ENCODE results near the gene TNFSF12.

TNFSF12 gene

DNA sequence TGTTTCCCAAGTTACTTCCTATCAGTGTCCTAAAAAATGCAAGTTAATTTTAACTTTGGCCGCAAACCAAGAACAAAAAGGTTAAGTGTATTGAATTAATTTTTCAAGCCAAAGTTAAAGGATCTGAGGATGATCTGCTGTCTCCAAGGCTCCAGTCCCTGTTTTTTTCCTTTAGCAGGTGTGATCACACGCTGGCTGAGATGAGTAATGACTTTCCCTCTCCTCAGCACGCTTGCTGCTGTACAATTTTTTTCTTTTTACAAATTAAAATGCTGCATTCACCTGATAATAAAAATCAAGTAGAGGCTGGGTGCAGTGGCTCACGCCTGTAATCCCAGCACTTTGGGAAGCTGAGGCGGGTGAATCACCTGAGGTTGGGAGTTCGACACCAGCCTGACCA, 3.9 kb upstream of the TNFSF12 start:
- no peak for DNase-seq (ENCODE audit: low read depth, low spot score)

DNA sequence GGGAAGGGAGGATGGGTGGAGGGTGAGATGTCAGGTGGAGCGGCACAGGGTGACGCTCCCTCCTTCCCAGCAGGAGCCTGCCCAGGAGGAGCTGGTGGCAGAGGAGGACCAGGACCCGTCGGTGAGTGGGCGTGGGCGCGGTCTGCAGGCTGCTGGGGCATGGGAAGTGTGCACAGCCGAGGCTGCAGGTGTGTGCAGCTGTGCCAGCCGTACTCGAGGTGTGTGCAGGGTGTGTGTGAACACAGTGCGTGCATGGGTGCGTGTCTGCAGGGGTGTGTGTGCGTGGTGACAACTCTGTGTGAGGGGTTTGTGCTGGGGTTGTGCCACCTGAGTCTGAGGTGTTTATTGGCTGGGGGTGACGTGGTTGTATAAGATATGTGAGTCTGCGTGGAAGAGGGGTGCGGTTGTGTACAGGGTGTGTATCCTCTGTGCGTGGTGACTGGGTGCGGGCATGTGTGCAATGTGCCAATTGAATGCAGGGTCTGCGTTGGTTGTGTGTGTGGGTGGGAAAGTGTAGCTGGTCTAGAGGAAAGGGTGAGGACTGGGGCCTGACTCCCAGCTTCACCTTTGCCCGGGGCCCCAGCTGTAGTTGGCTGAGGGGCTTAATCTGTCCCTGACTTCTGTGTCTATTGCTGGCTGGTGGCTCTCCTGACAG, 670 bp downstream of the TNFSF12 start:
- no peak for DNase-seq (ENCODE audit: low read depth, low spot score)

DNA sequence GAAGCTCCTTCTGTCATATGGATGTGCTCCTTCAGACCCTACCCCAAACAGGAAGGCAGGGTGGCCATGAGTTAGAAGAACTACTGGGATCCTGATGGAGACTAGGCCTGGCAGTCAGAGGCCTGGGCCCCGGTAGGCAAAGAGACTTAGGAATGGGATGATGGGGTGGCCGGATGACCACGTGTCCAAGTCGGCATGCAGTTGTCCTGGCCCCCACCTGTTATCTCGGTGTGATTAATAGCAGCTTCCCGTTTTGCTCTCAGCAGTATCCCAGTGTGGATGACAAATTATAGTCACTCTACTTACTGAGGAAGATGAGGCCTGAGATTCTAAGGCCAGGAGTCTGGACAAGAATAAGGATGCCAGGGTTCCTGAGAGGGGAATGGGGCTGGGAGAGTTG, 1.5 kb downstream of the TNFSF12 start:
- DNase-seq (ENCODE audit: low read depth, low spot score), result no peak

DNA sequence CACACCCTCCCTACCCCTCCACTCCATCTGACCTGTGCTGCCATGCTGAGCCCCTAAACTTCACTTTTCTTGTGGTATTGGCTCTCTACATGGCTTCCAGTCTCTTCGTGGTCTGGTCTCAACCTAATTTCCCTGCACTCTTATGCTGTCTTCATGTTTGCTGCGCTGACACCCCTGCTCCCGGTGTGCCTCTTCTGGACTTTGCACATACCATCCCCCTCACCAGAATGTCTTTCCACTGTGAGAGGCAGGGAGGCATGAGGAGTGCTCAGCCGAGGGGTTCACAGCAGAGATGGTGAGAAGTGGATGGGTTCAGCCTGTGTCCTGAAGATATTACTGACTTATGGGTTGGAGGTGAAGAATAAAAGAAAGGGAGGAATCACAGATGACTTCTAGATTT, 2.5 kb downstream of the TNFSF12 start:
- no peak for DNase-seq (ENCODE audit: low read depth, low spot score)

DNA sequence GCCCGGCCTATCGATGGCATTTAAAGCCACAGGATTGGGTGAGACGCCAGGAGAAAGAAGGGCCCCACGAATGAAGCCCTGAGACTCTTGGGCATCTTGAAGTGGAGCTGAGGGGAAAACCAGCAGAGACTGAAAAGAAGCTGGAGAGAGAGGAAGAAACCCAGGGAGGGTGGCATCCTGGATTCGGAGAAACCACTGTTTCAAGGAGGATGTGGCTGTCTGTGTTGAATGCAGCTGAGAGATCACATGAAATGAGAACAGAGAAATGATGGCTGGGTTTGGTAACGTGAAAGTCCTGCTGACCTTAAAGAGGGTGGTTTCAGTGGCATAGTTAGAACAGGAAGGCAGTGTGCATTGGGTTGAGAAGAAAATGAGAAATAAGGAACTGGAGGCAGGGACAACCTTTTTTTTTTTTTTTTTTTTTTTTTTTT, 3.8 kb downstream of the TNFSF12 start:
- no peak for DNase-seq (ENCODE audit: low read depth, low spot score)

DNA sequence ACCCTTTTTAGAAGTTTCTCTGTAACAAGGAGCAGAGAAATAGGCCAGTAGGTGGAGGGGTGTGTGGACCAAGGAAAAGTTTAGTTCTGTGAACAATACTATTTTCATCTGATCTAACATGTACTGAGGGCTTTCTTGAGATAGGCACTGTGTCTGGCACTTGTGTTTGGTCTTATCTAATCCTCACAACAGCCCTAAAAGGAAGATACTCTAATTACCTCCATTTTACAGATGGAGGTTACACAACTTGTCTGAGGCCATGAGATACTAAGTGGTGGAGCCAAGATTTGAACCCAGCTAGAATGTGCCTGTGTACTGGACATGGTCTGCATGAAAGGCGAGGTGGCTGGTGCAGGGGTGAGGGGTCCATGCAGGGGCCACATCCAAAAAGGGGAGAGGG, 4.5 kb downstream of the TNFSF12 start:
- DNase-seq (ENCODE audit: low read depth, low spot score), result no peak

DNA sequence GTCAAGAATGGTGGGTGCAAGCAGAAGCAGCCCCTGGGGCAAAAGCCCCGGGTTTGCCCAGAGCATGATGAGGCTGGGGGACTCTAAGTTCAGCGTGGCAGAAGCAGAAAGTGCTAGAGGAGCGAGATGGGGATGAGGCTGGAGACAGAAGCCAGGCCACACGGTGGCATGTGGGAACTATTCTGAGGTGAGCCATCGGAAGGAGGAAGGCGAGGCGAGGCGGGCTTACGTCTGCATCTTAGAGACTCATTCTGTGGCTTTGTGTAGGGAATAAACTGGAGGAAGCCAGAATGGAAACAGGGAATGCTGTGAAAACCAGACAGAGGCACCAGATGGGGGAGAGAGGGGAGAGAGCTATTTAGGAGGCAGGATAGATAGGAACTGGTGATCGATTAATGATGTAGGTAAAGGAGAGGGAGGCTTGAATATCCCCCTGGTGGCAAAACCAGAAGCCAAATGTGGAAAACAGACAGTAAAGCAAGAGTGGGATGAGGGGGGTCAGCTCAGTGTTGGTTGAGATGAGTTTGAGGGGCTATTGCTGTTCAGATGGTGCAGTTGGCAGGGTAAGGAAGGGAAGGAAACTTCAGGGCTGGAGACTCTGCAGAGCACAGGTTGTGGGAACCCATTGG, 6.6 kb downstream of the TNFSF12 start:
- no peak for DNase-seq (ENCODE audit: low read depth, low spot score)

DNA sequence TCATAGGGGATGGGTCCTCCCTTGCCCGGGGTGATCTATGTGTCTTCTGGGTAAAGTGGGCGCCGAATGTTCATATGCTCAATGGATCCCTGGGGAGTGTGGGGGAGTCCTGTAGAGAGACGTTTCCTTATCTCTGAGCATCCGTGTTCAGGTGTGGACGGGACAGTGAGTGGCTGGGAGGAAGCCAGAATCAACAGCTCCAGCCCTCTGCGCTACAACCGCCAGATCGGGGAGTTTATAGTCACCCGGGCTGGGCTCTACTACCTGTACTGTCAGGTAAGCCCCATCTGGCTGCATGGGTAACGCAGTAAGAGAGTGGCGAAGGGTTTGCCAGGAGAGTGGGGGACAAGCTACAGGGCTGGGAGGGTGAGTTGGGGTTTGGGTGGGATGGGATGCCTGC, 7.8 kb downstream of the TNFSF12 start:
- DNase-seq (ENCODE audit: low read depth, low spot score), result no peak

DNA sequence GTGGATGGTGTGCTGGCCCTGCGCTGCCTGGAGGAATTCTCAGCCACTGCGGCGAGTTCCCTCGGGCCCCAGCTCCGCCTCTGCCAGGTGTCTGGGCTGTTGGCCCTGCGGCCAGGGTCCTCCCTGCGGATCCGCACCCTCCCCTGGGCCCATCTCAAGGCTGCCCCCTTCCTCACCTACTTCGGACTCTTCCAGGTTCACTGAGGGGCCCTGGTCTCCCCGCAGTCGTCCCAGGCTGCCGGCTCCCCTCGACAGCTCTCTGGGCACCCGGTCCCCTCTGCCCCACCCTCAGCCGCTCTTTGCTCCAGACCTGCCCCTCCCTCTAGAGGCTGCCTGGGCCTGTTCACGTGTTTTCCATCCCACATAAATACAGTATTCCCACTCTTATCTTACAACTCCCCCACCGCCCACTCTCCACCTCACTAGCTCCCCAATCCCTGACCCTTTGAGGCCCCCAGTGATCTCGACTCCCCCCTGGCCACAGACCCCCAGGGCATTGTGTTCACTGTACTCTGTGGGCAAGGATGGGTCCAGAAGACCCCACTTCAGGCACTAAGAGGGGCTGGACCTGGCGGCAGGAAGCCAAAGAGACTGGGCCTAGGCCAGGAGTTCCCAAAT, 8.4 kb downstream of the TNFSF12 start:
- no peak for DNase-seq (ENCODE audit: low read depth, low spot score)

DNA sequence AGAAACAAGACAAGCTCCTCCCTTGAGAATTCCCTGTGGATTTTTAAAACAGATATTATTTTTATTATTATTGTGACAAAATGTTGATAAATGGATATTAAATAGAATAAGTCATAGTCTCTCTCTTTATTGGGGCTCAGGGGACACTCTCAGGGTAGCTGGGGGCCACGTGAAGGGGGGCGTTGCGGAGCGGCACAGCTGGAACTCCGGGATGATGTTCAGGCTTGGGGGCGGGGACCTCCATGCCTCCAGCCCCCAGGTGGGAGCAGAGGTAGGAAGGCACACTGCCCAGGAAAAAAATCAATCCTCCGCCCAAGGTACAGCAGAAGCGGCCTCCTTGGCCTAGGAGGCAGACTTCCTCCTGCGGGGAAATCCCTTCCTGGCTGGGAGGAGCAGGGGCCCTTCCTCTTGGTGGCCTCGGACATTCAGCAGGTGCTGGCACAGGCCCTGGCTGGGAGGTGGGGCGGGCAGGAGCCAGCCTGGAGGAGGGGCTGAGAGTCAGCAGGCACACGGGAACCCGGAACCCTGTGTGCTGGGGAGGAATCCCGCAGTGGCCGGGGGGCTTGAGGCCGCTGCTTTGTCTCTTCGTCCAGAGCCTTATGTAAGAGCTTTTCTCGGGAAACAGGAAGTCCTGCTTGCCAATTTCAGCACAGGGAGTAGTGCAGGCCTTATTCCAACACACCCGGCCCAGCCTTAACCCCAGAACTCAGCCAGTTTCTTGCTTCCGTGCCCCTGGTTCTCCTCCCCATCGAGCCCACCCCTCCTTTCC, 9.1 kb downstream of the TNFSF12 start:
- DNase-seq (ENCODE audit: low read depth, low spot score), result no peak

DNA sequence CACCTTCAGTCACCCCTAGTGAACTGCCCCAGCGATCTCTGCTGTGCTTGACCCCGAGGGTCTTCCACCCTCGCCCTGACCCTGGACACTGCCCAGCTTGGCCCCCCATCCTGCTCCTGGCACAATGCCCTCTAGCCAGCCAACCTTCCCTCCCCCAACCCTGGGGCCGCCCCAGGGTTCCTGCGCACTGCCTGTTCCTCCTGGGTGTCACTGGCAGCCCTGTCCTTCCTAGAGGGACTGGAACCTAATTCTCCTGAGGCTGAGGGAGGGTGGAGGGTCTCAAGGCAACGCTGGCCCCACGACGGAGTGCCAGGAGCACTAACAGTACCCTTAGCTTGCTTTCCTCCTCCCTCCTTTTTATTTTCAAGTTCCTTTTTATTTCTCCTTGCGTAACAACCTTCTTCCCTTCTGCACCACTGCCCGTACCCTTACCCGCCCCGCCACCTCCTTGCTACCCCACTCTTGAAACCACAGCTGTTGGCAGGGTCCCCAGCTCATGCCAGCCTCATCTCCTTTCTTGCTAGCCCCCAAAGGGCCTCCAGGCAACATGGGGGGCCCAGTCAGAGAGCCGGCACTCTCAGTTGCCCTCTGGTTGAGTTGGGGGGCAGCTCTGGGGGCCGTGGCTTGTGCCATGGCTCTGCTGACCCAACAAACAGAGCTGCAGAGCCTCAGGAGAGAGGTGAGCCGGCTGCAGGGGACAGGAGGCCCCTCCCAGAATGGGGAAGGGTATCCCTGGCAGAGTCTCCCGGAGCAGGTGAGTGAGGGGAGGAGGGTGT, 9.9 kb downstream of the TNFSF12 start, which contains the start of gene TNFSF13:
Gene TNFSF13 (plus strand): TSS at position 207 of the 776 bp plus-strand sequence. CDS start 290 bp downstream, at position 497.
- no peak for DNase-seq (ENCODE audit: low read depth, low spot score)

DNA sequence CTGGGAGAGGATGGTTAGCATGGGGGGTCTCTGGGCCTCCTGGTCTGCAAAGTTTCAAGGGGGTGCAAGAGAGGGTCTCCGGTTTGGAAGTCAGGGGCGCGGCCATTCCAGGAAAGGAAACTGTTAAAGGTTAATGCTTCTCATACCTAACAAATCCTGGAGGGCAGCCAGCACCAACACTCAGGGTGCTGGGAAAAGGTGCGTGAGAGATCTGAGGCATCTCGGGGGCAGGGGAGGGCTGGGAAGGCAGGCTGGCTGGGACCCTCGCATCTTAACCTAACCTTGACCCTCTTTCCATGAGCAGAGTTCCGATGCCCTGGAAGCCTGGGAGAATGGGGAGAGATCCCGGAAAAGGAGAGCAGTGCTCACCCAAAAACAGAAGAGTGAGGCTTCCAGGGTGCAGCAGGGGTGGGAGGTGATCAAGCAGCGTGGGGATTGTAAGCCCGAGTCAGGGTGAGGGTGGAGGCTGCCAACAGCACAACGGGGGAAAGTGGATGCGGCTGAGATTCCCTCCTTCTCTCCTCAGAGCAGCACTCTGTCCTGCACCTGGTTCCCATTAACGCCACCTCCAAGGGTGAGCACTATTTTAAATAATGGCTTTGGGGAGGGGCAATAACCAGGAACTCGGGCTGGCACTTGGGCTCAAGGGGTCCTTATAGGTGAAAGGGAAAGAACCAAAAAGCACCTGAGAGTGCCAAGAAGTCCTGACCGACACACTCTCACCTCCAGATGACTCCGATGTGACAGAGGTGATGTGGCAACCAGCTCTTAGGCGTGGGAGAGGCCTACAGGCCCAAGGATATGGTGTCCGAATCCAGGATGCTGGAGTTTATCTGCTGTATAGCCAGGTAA, 10.7 kb downstream of the TNFSF12 start:
- no peak for DNase-seq (ENCODE audit: low read depth, low spot score)

DNA sequence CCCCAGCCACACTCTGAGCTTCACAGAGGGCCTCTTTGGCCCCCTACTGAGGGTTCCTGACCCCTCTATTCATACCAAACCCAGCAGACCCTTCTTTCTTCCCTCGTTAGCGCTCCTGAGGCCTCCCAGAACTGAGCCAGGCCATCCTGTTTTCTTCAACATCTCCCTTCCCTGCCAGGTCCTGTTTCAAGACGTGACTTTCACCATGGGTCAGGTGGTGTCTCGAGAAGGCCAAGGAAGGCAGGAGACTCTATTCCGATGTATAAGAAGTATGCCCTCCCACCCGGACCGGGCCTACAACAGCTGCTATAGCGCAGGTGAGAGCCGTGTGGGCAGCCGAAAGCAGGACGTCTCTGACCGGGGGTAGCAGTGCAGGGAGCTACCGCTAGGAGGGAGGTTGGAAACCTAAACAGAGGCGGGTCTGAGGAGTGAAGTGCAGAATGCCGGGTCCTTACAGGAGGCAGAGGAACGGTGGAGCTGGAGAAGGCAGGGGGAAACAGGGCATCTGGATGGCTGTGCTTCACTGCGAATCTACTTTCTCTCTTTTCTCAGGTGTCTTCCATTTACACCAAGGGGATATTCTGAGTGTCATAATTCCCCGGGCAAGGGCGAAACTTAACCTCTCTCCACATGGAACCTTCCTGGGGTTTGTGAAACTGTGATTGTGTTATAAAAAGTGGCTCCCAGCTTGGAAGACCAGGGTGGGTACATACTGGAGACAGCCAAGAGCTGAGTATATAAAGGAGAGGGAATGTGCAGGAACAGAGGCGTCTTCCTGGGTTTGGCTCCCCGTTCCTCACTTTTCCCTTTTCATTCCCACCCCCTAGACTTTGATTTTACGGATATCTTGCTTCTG, 11.5 kb downstream of the TNFSF12 start:
- DNase-seq (ENCODE audit: low read depth, low spot score), result no peak

DNA sequence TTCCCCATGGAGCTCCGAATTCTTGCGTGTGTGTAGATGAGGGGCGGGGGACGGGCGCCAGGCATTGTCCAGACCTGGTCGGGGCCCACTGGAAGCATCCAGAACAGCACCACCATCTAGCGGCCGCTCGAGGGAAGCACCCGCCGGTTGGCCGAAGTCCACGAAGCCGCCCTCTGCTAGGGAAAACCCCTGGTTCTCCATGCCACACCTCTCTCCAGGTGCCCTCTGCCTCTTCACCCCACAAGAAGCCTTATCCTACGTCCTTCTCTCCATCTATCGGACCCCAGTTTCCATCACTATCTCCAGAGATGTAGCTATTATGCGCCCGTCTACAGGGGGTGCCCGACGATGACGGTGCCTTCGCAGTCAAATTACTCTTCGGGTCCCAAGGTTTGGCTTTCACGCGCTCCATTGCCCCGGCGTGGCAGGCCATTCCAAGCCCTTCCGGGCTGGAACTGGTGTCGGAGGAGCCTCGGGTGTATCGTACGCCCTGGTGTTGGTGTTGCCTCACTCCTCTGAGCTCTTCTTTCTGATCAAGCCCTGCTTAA, 12.2 kb downstream of the TNFSF12 start:
- DNase-seq (ENCODE audit: low read depth, low spot score), result no peak

DNA sequence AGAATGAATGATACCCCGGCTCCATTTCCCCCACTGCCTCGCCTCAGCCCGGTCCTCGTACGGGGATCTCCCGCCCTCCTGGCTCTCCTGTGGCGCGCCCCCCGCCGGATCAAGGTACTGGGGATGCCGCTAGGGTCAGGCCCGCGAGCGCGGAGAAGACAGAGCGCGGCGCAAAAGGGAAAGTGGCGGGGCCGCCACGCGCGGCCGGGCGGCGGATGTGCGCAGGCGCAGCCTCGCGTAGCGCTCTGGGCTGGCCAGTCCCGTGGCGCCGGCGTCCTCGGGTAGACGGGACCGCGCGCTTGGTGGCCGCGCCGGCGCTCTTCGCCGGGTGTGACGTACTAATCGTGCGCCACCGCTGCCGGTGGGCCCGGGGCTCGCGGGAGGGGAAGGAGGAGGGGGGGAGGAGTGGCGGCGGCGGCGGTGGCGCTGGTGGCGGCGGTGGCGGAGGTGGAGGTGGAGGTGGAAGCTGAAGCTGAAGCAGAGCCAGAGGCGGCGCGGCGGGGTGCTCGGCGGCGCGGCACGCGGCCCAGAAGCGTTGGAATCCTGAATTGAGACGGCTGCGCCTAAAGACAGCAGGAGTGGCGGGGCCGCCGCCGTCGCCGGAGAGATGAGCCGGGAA, 12.8 kb downstream of the TNFSF12 start, which contains the start of gene SENP3:
Gene SENP3 (plus strand): TSS at position 331 of the 619 bp plus-strand sequence. CDS start 1,158 bp downstream, outside the sequence.
- DNase-seq (ENCODE audit: low read depth, low spot score), result peak; percentile 71

DNA sequence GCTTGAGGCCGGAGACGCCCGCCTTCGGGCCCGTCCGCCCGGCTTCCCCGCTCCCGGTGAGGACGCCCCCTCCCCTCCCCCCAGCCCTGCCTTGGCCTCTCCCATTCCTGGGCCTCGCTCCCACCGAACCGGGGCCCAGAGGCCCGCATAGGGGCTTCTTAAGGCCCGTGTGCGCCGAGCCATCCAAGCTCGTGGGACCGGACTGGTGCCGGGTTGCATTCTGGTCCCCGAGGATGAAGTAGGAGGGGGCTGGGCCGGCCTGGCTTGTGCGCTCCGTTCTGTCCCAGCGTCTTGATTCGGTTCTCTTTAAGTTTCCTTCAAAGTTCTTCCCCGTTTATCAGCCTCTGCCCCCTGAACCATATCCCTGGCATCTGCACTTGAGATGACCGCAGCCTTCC, 13.3 kb downstream of the TNFSF12 start:
- DNase-seq (ENCODE audit: low read depth, low spot score), result no peak

DNA sequence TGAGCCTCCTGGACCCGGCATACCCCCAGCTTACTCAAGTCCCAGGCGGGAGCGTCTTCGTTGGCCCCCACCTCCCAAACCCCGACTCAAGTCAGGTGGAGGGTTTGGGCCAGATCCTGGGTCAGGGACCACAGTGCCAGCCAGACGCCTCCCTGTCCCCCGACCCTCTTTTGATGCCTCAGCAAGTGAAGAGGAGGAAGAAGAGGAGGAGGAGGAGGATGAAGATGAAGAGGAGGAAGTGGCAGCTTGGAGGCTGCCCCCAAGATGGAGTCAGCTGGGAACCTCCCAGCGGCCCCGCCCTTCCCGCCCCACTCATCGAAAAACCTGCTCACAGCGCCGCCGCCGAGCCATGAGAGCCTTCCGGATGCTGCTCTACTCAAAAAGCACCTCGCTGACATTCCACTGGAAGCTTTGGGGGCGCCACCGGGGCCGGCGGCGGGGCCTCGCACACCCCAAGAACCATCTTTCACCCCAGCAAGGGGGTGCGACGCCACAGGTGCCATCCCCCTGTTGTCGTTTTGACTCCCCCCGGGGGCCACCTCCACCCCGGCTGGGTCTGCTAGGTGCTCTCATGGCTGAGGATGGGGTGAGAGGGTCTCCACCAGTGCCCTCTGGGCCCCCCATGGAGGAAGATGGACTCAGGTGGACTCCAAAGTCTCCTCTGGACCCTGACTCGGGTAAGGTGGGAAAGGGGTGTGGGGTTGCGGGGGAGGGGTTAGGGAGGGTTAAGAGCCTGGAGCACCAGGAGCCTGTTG, 14.4 kb downstream of the TNFSF12 start:
- DNase-seq (ENCODE audit: low read depth, low spot score), result no peak

DNA sequence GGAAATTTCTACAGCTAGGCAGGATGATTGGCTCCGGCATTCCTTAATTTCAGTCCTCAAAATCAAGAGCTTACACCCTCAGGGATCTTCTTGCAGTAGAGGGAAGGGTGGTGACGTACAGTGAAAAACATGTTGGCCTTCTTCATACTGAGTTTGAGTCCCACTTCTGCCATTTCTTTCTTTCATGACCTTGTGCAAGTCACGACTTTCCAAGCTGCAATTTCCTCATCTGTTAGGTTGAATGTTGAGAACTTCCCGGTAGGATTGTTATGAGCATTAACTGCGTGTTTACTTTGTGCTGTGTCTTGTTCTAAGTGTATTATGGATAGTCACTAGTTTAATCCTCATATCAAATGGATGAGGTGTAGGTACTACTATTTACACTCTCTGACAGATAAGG, 20.7 kb downstream of the TNFSF12 start:
- no peak for DNase-seq (ENCODE audit: low read depth, low spot score)
